Neuronal stem cell (in vitro differentiated cells): ENCODE results near the gene DNM3.

Experiments used
- DNase-seq: peaks from one replicate; pipeline ENCODE4 v3.0.0-alpha.2; 2013; ENCODE audit warnings: low spot score
- H2AFZ ChIP-seq: one replicate; pipeline ENCODE4 v1.6.1; 2013; ENCODE audit warnings: mild to moderate bottlenecking, low read length, inconsistent platforms
- H2AK5ac ChIP-seq: 2 replicates; pipeline ENCODE4 v1.6.1; 2013; ENCODE audit warnings: low read depth, mild to moderate bottlenecking, inconsistent platforms, low read length, moderate library complexity, mixed read lengths
- H2BK120ac ChIP-seq: 2 replicates; pipeline ENCODE4 v1.6.1; 2013; ENCODE audit warnings: low read depth, mild to moderate bottlenecking, inconsistent platforms, low read length, moderate library complexity, mixed read lengths
- H2BK12ac ChIP-seq: one replicate; pipeline ENCODE4 v1.6.1; 2013; ENCODE audit warnings: low read length, inconsistent platforms
- H2BK15ac ChIP-seq: 2 replicates; pipeline ENCODE4 v1.6.1; 2013; ENCODE audit warnings: mild to moderate bottlenecking, low read length, inconsistent platforms, mixed read lengths
- H2BK5ac ChIP-seq: one replicate; pipeline ENCODE4 v1.6.1; 2013; ENCODE audit warnings: inconsistent platforms, mild to moderate bottlenecking, low read length, moderate library complexity
- H3K14ac ChIP-seq: one replicate; pipeline ENCODE4 v1.6.1; 2013; ENCODE audit warnings: low read length, inconsistent platforms
- H3K18ac ChIP-seq: 2 replicates; pipeline ENCODE4 v1.6.1; 2013; ENCODE audit warnings: low read length, inconsistent platforms
- H3K23ac ChIP-seq: 2 replicates; pipeline ENCODE4 v1.6.1; 2013; ENCODE audit warnings: low read depth, mild to moderate bottlenecking, mixed read lengths, low read length, inconsistent platforms; ENCODE audit not compliant: poor library complexity
- H3K27ac ChIP-seq: replicated peaks from 3 replicates; pipeline ENCODE4 v1.5.1; 2013; ENCODE audit warnings: low read length, inconsistent platforms
- H3K27me3 ChIP-seq, 3 experiments: 2 replicates each; pipeline ENCODE4 v1.6.1; 2013; ENCODE audit warnings: low read length in 3 of 3, mild to moderate bottlenecking in 2 of 3, inconsistent platforms in 1 of 3, low read depth in 1 of 3, mixed read lengths in 1 of 3, moderate library complexity in 1 of 3; ENCODE audit not compliant: control insufficient read depth in 3 of 3, insufficient read depth in 3 of 3
- H3K36me3 ChIP-seq, 2 donors: replicated peaks in 1 of 2; 2 replicates each; pipeline ENCODE4 v1.6.1; 2013; ENCODE audit warnings: low read length in 2 of 2; ENCODE audit not compliant: control insufficient read depth in 2 of 2, insufficient read depth in 2 of 2
- H3K4ac ChIP-seq: 2 replicates; pipeline ENCODE4 v1.6.1; 2013; ENCODE audit warnings: inconsistent platforms, mild to moderate bottlenecking, low read length, moderate library complexity
- H3K4me1 ChIP-seq, 2 donors: 1 replicate in 1 of 2; 2 replicates in 1 of 2; pipeline ENCODE4 v1.6.1; 2013; ENCODE audit warnings: low read length in 2 of 2, low read depth in 1 of 2; ENCODE audit not compliant: control insufficient read depth in 2 of 2, insufficient read depth in 1 of 2
- H3K4me2 ChIP-seq: one replicate; pipeline ENCODE4 v1.6.1; 2013; ENCODE audit warnings: mild to moderate bottlenecking, low read length, inconsistent platforms; ENCODE audit not compliant: insufficient read depth, poor library complexity, severe bottlenecking
- H3K4me3 ChIP-seq, 2 donors: 2 replicates each; pipeline ENCODE4 v1.5.1; 2013; ENCODE audit warnings: low read length in 2 of 2, mild to moderate bottlenecking in 2 of 2, inconsistent platforms in 1 of 2, moderate library complexity in 1 of 2
- H3K79me1 ChIP-seq: one replicate; pipeline ENCODE4 v1.6.1; 2013; ENCODE audit warnings: low read depth, mild to moderate bottlenecking, inconsistent platforms, low read length, moderate library complexity
- H3K9ac ChIP-seq: one replicate; pipeline ENCODE4 v1.6.1; 2013; ENCODE audit warnings: mild to moderate bottlenecking, low read depth, low read length, inconsistent platforms; ENCODE audit not compliant: poor library complexity
- H3K9me3 ChIP-seq, 2 donors: replicated peaks in 1 of 2; 2 replicates each; pipeline versions ENCODE3 to v1.6.1; 2013; ENCODE audit warnings: low read length in 2 of 2, mild to moderate bottlenecking in 2 of 2, inconsistent platforms in 1 of 2, low read depth in 1 of 2, mixed read lengths in 1 of 2, moderate library complexity in 1 of 2; ENCODE audit not compliant: control insufficient read depth in 2 of 2, insufficient read depth in 1 of 2
- H4K8ac ChIP-seq: one replicate; pipeline ENCODE4 v1.6.1; 2013; ENCODE audit warnings: low read depth, mild to moderate bottlenecking, inconsistent platforms, low read length, moderate library complexity
- H4K91ac ChIP-seq: one replicate; pipeline ENCODE4 v1.6.1; 2013; ENCODE audit warnings: low read length, low read depth, mild to moderate bottlenecking, inconsistent platforms; ENCODE audit not compliant: poor library complexity
- WGBS, 2 donors: extraction: QIAGEN DNeasy Blood & Tissue Kit; methylation state at CpG; one replicate each; pipeline ENCODE4 v1.1.7; 2013; ENCODE audit warnings: missing lambda C conversion rate in 2 of 2, mixed read lengths in 1 of 2; ENCODE audit not compliant: insufficient read length in 2 of 2, insufficient replicate concordance in 1 of 2; ENCODE audit errors: extremely low coverage in 2 of 2; 5-methylcytosine and 5-hydroxymethylcytosine counted together

Gene DNM3

DNA sequence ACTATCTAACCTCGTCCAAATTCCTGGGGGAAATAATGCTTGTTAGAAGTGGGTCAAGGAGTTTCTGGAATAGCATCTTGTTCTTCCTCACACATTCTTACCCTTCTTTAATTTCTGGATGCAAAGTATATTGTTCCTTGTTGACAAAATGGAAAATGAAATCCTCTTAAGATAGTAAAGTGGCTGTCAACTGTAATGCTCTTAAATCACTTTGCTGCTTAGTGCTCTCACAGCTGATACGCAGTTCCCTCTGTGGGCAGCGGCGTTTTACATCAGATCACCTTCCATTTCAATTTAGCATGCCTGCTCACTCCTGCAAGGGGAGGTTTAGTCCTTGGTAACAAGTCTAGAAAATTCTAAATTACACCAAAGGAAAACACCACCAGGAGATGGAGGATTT, 113.1 kb downstream of the DNM3 start:
- Histone ChIP-seq H3K27ac (no peak overlapping the region), H2BK12ac (no peak overlapping the region), H3K9me3 (no peaks in the 10 kb centered on the region), H2BK120ac (no peak overlapping the region), H2AFZ (no peak overlapping the region), H2AK5ac (no peak overlapping the region), H3K79me1 (no peaks in the 10 kb centered on the region), H3K18ac (no peak overlapping the region), H3K36me3 (no peaks in the 10 kb centered on the region), H3K4me1 (no peaks in the 10 kb centered on the region), H4K8ac (no peak overlapping the region), H3K4ac (no peak overlapping the region), H2BK15ac (no peak overlapping the region), H4K91ac (no peak overlapping the region), H3K23ac (no peak overlapping the region), H2BK5ac (no peak overlapping the region), H3K4me2 (no peak overlapping the region), H3K9ac (no peak overlapping the region), H3K4me3 (no peak overlapping the region), H3K14ac (no peak overlapping the region), H3K27me3 (no peaks in the 10 kb centered on the region)
- no CpG with 5 or more reads among the region's 4 CpGs for WGBS, 2 donors
- no peak for DNase-seq

DNA sequence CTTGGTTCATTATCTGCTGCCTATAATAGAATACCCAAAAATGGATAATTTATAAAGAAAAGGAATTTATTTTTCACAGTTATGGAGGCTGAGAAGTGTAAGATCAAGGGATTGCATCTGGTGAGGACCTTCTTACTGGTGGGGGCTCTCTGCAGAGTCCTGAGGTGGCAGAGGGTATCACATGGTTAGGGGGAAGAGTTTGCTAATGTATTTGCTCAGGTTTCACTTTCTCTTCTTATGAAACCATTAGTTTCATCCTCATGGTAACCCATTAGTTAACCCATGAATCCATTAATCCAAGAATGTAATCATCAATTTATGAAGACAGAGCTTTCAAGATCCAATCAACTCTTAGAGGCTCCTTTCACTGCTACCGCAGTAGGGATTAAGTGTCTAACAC, 120.6 kb downstream of the DNM3 start:
- H3K18ac ChIP-seq: no peak overlapping the region
- no peak overlapping the region for H3K4me3 ChIP-seq
- H3K36me3 ChIP-seq: no peaks in the 10 kb centered on the region
- H2BK5ac ChIP-seq: no peak overlapping the region
- H2AK5ac ChIP-seq: no peak overlapping the region
- H3K23ac ChIP-seq: no peak overlapping the region
- no peak for DNase-seq
- H3K79me1 ChIP-seq: no peaks in the 10 kb centered on the region
- no peak overlapping the region for H4K8ac ChIP-seq
- no peak overlapping the region for H2BK12ac ChIP-seq
- H2BK15ac ChIP-seq: no peak overlapping the region
- WGBS, 2 donors: no CpG with 5 or more reads among the region's 1 CpG
- no peak overlapping the region for H3K4ac ChIP-seq
- H3K27ac ChIP-seq: no peak overlapping the region
- H2BK120ac ChIP-seq: no peak overlapping the region
- H2AFZ ChIP-seq: no peak overlapping the region
- peaks cover 0 to 4% (median 0%) of the 10 kb centered on the region in 3 experiments for H3K27me3 ChIP-seq
- no peak overlapping the region for H4K91ac ChIP-seq
- H3K4me2 ChIP-seq: no peak overlapping the region
- no peaks in the 10 kb centered on the region for H3K9me3 ChIP-seq
- no peaks in the 10 kb centered on the region for H3K4me1 ChIP-seq
- no peak overlapping the region for H3K9ac ChIP-seq
- no peak overlapping the region for H3K14ac ChIP-seq

DNA sequence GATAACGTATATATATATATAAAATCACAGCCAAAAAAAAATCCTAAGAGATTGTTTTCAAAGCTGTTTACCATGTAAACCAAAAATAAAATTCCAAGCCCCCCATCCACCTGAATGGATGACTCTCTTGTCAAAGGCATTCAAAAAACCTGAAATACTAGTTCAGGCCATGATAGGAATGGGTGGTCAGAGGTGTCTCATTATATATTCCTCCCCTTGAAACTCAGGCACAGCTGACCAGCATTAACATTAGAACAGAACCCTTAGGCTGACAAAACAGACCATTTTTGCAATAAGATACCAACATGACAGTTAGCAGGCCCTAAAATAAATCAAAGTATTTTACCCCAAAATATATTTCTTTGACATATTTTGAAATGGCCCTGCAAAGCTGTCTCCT, 122.5 kb downstream of the DNM3 start:
- H3K36me3 ChIP-seq: no peaks in the 10 kb centered on the region
- no peak overlapping the region for H3K9ac ChIP-seq
- no peak overlapping the region for H2BK5ac ChIP-seq
- no peak overlapping the region for H2BK120ac ChIP-seq
- H3K4me2 ChIP-seq: no peak overlapping the region
- no peak overlapping the region for H2AFZ ChIP-seq
- no peak overlapping the region for H3K27ac ChIP-seq
- H2BK12ac ChIP-seq: no peak overlapping the region
- H4K8ac ChIP-seq: no peak overlapping the region
- H3K27me3 ChIP-seq: peaks cover 0 to 4% (median 0%) of the 10 kb centered on the region in 3 experiments
- DNase-seq: no peak
- H3K9me3 ChIP-seq: no peaks in the 10 kb centered on the region
- H3K4me3 ChIP-seq: no peak overlapping the region
- no peaks in the 10 kb centered on the region for H3K79me1 ChIP-seq
- H2BK15ac ChIP-seq: no peak overlapping the region
- H2AK5ac ChIP-seq: no peak overlapping the region
- no peak overlapping the region for H4K91ac ChIP-seq
- H3K18ac ChIP-seq: no peak overlapping the region
- H3K14ac ChIP-seq: no peak overlapping the region
- no peaks in the 10 kb centered on the region for H3K4me1 ChIP-seq
- WGBS, 2 donors: no CpG with 5 or more reads among the region's 1 CpG
- H3K23ac ChIP-seq: no peak overlapping the region
- no peak overlapping the region for H3K4ac ChIP-seq

DNA sequence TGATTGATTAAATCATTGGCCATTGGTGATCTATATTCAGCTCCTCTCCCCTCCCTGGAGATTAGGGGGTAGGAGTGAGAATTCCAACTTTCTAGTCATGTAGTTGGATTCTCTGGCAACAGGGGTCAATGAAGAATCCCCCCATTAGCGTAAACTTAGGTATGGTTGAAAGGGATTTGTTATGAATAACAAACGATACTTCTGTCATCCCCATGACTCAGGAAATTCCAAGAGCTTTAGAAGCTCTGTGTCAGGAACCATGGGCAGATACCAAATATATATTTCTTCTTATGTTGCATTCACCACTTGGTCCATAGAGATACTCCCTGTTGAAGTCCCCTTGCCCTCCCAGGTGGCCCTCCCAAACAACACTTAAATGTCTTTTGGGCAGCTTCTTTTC, 124.5 kb downstream of the DNM3 start:
- H2BK12ac ChIP-seq: no peak overlapping the region
- no peak for DNase-seq
- no CpG with 5 or more reads among the region's 2 CpGs for WGBS, 2 donors
- H3K4me3 ChIP-seq: no peak overlapping the region
- no peak overlapping the region for H3K9ac ChIP-seq
- H4K91ac ChIP-seq: no peak overlapping the region
- H3K4me1 ChIP-seq: no peaks in the 10 kb centered on the region
- no peaks in the 10 kb centered on the region for H3K9me3 ChIP-seq
- H3K14ac ChIP-seq: no peak overlapping the region
- no peak overlapping the region for H2AFZ ChIP-seq
- H3K79me1 ChIP-seq: no peaks in the 10 kb centered on the region
- no peak overlapping the region for H2AK5ac ChIP-seq
- no peaks in the 10 kb centered on the region for H3K36me3 ChIP-seq
- H2BK15ac ChIP-seq: no peak overlapping the region
- no peak overlapping the region for H3K18ac ChIP-seq
- H4K8ac ChIP-seq: no peak overlapping the region
- no peak overlapping the region for H3K4ac ChIP-seq
- H3K23ac ChIP-seq: no peak overlapping the region
- H3K4me2 ChIP-seq: no peak overlapping the region
- H3K27ac ChIP-seq: no peak overlapping the region
- H2BK120ac ChIP-seq: no peak overlapping the region
- H3K27me3 ChIP-seq: peaks cover 0 to 4% (median 0%) of the 10 kb centered on the region in 3 experiments
- no peak overlapping the region for H2BK5ac ChIP-seq
